Lower leg skin (tissue), 3 donors: ENCODE results near the gene NDUFB5.

ENCODE experiments used
- POLR2A ChIP-seq, 2 donors: fragments of 450-650 bp; IDR thresholded peaks; one replicate each; pipeline ENCODE4 v1.6.1; 2016 to 2017; ENCODE audit warnings: antibody characterized with exemption in 2 of 2, mild to moderate bottlenecking in 1 of 2, moderate library complexity in 1 of 2
- TF ChIP-seq, protein P1 (sequence below), 3 donors: fragments of 450-650 bp; IDR thresholded peaks; one replicate each; pipeline ENCODE4 v1.5.1; 2016; ENCODE audit warnings: antibody characterized with exemption in 3 of 3, mild to moderate bottlenecking in 3 of 3, moderate library complexity in 2 of 3

DNA sequence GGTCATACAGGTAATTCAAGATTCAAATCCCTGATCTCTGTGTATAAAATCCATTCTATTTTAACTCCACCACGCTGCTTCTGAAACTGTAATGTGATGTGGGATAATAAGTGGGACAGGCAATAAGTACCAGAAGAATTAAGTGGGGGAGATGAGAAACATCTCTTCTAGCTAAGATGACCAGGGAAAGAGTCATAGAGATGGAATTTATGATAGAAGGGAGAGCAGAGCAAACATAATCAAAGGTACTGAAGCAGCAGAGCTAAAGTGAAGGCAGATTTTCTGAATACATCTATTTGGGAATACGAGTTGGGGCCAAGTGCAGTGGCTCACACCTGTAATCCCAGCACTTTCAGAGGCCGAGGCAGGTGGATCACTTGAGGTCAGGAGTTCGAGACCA, 5.1 kb upstream of the NDUFB5 start:
- TF ChIP-seq, protein P1, sequence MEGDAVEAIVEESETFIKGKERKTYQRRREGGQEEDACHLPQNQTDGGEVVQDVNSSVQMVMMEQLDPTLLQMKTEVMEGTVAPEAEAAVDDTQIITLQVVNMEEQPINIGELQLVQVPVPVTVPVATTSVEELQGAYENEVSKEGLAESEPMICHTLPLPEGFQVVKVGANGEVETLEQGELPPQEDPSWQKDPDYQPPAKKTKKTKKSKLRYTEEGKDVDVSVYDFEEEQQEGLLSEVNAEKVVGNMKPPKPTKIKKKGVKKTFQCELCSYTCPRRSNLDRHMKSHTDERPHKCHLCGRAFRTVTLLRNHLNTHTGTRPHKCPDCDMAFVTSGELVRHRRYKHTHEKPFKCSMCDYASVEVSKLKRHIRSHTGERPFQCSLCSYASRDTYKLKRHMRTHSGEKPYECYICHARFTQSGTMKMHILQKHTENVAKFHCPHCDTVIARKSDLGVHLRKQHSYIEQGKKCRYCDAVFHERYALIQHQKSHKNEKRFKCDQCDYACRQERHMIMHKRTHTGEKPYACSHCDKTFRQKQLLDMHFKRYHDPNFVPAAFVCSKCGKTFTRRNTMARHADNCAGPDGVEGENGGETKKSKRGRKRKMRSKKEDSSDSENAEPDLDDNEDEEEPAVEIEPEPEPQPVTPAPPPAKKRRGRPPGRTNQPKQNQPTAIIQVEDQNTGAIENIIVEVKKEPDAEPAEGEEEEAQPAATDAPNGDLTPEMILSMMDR (IDR thresholded peaks at IDR 0.05), result no peak
- no peak for TF ChIP-seq POLR2A (IDR thresholded peaks at IDR 0.05)
